HG03439 (cell line): ENCODE data around the gene B4GALT5.
"Not testable (repeated sequence)": the region's sequence is repeated elsewhere in the genome, so short reads cannot be mapped to it uniquely, and the experiment has no call there.

ENCODE experiments used
- ATAC-seq: cut with Tn5 transposase; IDR thresholded peaks from one replicate; pipeline ENCODE4 v1.9.1; 2021; ENCODE audit warnings: mild to moderate bottlenecking, moderate library complexity; ENCODE audit not compliant: unreplicated experiment

Gene B4GALT5, protein sequence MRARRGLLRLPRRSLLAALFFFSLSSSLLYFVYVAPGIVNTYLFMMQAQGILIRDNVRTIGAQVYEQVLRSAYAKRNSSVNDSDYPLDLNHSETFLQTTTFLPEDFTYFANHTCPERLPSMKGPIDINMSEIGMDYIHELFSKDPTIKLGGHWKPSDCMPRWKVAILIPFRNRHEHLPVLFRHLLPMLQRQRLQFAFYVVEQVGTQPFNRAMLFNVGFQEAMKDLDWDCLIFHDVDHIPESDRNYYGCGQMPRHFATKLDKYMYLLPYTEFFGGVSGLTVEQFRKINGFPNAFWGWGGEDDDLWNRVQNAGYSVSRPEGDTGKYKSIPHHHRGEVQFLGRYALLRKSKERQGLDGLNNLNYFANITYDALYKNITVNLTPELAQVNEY

DNA sequence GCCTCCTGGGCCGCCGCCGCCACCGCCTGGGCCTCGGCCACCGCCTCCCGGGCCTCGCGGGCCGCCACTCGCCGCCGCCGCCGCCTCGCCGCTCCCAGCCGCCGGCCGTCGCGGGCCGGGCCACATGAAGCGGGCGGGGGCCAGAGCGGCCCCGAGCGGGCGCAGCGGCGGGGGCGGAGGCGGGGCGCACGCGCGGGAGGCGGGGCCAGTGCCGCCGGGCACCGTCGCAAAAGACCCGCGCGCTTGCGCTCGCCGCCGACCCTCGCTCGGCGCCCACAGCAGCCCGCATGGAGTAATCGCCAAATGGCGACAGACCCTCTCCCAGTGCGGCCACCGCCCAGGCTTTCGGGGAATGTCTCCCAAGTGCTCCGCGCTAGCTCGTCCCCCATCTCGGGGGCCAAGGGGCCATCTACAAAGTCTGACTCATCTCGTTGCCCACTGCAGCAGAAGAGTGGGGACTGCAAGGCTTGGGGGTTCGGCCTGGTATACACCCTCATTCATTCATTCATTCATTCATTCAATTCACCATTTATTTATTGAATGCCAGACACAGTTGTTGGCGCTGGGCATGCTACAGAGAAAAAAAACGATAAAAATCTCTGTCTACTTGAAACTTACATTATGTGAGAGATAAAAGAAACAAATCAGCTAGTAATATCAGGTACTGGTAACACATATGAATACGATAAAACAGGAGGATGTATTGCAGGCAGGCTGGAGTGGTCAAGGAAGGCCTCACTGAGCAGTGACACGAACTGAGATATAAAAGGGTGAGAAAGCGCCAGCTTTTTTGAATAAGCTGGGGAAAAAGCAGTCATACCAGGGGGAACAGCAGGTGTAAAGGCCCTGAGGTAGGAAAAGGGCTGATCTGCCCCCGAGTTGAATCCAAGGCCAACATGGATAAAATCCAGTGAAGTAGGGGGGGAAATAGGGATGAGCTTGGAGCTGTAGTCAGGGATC is at the start of gene B4GALT5:
TSS of gene B4GALT5 (minus strand) at position 126 of the 960 bp plus-strand sequence. CDS start 188 bp downstream, outside the sequence.
- ATAC-seq = peak; percentile 69

DNA sequence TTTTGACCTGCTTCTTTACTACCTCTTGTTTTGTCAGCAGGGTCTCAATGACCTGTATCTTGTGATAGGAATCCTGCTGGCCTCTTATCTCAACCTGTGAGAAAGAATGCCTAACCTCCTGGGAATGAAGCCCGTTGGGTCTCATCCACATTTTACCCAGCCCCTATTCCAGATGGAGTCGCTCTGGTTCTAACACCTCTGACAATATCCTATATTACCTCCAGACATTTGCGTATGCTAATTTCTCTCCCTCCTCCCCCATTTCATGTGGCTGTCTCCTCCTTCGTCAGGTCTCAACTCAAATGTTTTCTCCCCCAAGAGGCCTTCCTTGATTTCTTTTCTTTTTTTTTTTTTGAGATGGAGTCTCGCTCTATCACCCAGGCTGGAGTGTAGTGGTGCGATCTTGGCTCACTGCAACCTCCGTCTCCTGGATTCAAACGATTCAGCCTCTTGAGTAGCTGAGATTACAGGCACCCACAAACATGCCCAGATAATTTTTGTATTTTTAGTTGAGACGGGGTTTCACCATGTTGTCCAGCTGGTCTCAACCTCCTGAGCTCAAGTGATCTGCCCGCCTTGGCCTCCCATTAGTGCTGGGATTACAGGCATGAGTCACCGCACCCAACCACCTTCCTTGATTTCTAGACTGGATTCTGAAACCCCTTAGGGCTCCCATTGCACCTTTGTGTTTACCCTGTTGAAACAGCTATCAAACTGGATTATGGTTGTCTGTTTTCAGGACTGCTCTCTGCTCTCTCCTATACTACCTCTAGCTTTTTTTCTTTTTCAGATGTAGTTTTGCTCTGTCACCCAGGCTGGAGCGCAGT is 49.5 kb upstream of the B4GALT5 start:
- no peak for ATAC-seq

DNA sequence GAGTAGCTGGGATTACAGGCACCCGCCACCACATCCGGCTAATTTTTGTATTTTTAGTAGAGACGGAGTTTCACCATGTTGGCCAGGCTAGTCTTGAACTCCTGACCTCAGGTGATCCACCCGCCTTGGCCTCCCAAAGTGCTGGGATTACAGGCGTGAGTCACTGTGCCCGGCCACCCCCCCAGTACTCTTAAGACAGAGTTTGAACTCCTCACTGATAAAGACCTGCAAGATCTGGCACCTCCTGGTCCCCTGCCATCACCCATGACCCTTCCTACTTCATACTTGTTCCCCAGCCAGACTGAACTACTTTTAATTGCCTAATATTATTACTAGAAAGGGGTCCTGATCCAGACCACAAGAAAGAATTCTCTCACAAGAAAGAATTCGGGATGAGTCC is 48.2 kb upstream of the B4GALT5 start:
- ATAC-seq = not testable (repeated sequence)

DNA sequence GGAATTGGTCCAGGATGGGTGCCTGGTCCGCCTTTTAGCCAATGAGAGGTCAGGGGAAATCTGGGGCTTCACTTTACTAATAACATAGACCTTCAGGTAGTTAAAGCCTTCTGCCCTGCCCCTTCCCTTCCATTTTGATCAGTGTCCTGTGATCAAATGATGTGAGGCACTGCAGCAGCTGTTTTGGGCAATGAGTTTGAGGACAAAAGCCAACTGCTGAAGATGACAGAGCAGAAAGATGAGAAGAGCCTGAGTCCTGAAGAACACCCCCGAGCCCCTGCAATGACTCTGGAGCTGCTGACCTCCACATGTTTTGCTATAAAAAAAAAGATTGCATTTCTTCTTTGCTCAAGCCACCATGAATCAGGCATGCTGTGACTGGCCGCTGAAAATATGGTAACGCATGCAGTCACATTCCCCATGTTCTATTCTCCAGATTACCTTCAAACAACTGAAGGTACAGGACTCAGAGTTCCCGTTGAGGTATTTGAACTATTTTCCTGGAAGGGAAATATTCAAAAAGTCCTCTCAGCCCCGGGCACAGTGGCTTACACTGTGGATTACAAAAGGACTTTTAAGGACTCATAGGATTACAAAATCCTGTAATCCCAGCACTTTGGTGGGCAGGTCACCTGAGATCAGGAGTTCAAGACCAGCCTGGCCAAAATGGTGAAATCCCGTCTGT is 45.7 kb upstream of the B4GALT5 start:
- ATAC-seq = no peak

DNA sequence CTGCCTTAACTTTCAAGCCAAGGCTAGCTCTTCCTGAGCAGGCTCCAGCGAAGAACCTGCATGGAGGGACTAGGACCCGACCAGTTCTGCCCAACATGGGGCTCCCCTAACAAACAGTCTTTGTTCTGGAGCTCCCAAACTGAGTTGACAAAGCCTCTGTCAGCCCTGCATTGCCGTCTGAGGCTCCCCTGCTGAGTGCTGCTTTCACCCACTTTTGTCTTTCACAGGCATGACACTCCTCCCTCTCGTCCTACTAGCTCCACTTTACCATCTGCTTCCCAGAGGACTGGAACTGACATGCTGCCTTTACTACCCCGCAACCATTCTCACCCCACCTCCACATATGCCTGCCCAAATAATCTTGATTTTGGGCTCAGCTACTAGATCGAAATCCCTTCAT is 45.1 kb upstream of the B4GALT5 start:
- no peak for ATAC-seq

DNA sequence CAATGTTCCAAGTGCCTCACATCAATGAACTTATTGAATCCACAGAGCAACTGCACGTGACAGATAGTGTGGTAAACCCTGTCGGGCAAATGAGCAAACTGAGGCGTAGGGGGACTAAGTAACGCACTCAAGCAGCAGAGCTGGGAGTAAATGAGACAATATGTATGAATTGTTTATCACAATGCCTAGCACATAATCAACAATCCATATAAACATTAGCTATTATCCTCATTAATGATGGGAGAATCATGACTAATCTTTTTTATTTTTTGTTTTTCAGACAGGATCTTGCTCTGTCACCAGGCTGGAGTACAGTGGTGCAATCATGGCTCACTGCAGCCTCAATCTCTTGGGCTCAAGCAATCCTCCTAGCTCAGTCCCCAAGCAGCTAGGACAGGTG is 43.9 kb upstream of the B4GALT5 start:
- no peak for ATAC-seq

DNA sequence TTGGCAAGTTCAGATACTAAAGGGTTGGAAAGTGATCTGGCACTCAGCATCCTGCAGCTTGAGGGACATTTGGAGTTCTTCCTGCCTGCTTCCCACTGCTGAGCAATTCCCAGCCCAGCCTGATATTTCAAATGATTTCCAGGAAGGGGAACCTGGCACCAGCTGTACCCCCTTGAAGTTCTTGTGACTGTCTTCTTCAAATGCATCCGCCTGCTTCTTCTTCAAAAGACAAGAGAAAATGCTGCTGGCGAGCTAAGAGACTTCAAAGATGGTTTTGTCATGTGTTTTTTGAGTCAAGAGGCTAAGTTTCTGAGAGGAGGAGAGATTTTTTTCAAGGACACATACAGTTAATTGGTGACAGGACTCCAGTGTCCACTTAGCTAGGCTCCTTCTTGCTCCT is 42.6 kb upstream of the B4GALT5 start:
- no peak for ATAC-seq

DNA sequence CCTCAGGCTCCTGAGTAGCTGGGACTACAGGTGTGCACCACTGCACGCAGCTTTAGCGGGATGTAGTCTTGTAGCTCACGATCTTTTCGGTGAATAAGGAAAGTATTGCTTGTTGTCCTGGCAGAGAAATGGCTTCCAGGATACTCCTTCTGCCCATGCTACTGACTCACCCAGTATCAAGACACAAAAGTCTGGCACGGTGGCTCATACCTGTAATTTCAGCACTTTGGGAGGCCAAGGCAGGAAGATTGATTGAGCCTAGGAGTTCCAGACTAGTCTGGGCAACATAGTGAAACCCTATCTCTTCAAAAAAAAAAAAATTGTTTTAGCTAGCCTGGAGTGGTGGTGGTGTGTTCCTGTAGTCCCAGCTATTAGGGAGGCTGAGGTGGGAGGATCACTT is 40.9 kb upstream of the B4GALT5 start:
- ATAC-seq = no peak

DNA sequence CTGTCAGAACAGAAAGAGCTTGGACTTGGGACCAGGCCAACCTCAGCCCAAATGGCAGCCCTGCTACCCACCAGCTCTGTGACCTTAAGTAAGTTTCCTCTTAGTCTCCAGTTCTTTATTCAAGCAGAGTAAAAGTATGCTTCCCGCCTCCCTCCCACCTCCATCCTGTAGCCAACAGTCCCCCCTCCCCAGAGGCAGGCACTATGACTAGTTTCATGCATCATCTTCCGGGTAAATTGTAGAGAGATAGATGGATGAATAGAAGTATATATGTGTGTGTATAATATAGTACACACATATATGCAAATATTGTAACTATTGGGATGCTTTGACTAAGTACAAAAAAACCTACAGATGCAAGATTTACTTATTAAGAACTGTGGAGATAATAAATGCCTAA is 39.5 kb upstream of the B4GALT5 start:
- no peak for ATAC-seq

DNA sequence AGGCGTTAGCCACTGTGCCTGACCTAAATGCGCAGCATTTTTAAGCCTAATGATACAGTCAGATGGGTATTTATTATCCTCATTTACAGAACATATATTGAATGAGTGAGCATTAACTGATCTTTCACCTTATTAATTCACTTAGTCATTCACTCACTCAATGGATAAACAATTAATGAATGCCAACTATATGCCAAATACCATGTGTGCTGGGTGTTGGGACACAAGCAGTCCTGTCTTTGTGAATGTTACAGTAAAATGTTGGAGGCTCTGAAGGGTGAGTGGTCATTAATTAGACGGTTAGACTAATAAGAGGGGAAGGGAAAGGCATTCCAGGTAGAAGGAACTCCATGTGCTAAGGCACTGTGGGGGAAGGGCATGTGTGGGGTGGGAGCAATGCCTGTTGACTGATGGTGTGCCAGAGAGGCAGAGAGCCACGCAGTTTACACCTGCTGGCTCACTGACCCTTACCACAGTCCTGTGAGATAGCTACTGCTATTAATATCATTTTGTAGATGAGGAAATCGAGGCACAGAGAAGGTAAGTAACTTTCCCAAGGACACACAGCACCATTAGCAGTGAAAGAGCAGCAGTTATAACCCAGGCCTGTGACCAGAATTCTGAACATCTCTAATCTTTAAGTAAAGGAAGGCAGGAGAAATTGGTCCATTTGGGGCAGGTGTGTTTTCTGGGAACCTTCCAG is 38.7 kb upstream of the B4GALT5 start:
- ATAC-seq = no peak

DNA sequence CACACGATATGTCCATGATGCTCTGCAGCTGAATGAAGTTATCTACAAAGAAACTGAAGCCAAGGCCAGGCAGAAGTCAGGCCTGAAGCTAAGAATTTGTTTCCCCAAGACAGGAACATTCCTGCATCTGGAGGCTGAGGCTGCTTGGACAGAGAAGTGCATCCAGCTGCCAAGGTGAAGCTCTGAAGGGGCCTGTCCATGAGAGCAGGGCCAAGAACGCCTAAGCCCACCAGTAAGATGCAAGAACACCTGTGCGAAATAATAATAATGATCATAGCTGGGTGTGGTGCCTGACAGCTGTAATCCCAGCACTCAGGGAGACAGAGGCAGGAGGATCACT is 37.7 kb upstream of the B4GALT5 start:
- no peak for ATAC-seq

DNA sequence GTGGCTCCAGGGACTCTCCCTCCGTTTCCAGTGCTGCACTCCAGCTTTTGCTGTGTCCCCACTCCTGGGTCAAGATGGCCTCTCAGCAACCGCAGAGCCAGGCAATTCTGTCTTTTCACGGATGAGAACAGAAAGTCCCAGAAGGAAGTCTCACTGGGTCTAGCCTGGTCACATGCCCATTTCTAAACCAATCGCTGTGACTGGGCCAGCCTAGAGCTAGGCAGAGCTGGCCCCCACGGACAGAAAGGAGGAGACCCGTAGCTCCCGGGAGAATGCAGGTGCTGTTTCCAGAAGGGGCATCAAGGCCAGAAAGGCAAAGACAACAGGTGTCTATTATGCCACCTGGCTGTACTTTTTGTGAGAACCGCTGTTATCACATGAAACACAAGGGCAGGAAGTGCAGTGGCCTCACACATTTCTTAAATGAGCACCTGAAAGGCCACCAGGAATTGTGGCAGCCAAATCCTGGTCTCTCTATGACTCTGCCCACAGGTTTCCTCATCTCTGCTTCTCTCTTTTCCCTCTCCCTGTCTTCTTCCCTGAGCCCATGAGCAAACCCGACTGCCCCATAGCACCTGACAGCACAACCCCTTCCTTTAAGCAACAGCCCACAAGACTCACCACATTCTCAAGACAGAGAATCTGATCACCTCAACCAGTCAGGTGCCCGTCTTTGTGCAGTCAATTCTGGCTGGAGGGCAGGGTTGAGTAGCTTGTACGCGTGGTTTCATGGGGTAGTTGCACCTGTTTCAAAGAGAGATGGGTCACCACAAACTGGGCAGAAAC is 37.1 kb upstream of the B4GALT5 start:
- ATAC-seq = peak; percentile 73

DNA sequence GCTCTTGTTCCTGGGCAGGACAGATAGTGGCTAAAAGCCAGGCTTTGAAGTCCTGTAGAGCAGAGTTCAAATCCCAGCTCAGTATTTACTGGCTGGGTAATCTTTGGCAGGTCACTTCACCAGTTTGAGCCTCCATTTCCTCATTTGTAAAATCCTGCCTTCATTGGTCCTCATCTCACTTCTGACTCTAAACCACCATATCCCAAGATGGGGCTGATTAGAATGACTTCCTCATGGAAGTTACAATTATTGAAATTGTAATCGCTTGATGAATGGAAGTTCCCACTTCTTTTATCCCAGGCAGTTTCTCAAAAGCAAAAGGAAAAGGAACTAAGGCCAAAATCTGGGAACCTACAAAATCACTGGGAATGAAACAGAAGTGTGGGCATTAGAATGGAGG is 35.9 kb upstream of the B4GALT5 start:
- ATAC-seq = no peak

DNA sequence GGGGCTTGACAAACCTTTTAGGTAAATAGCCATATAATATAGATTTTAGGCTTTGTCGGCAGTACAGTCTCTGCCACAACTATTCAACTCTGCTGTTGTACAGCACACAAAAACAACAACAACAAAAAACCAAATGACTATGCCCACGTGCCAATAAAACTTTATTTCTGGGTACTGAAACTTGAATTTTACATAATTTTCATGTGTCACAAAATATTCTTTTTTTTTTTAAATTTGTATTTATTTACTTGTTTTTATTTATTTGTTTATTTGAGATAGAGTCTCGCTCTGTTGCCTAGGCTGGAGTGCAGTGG is 34.8 kb upstream of the B4GALT5 start:
- no peak for ATAC-seq

DNA sequence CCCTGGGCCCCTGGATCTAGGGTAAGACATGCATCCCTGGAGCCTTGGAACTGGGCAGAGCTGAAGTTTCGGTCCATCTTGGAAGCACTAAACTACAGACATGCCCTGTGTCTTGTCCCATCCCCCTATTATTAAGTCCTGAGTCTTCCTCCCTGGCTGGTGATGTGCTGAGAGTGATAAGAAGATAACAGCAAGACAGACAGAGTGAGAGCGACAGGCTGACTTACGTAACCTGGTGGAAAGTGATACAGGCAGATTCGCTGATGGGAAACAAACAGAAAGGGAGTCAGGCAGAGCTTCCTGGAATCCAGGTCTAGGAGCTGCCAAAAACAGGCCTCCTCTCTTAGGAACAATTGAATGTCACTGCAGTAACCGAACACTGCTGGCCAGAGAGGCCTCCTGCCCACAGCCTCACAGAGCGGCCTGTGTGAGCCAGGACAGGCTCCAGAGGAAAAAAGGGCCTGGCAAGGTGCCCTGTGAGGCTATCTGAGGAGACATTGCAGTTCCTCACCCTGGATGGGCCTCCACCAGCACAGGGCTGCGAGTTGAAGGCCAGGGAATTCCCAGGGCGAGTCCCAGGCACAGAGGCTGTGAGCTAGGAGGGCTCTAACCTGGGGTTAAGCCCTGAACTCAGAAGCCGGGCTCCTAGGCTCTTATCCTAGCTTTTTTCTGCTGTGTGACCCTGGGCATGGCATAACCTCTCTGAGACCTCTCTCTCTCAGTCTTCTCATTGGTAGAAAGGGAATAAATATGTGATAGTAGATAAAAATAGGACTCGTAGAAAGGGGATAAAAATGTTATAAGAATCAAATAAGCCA is 34.2 kb upstream of the B4GALT5 start:
- no peak for ATAC-seq

DNA sequence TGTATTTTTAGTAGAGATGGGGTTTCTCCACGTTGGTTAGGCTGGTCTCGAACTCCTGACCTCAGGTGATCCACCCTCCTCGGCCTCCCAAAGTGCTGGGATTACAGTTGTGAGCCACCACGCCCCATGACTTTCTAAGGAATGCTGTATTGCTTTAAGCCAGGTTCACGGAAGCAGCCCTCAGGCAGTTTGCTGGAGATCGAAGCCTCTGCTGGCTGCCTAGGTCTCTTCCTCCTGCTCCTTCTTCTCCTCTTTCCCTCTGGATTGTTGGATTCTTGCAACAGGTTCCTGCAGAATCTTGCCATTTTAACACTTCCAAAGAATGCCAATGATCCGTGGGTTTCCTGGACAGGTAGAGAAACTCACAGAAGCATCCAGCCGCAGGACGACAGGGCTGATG is 29.3 kb upstream of the B4GALT5 start:
- no peak for ATAC-seq

DNA sequence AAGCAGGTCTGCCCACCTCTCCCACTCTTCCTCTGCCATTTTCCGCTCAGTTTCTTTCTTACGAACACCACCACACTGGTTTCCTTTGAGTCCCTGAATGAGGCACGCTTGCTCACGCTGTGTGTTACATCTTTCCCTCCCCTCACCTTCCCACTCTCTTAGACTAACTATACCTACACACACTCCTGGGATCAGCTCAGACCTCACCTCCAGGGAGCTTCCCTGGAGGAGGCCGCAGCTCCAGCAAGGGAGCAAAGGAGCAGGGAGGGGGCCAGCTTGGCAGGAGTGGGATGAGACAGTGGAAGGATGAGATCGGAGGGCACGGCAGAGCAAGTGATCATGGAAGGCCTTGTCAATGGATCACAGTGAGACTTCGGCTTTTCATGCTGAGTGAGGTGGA is 28.3 kb upstream of the B4GALT5 start:
- no peak for ATAC-seq

DNA sequence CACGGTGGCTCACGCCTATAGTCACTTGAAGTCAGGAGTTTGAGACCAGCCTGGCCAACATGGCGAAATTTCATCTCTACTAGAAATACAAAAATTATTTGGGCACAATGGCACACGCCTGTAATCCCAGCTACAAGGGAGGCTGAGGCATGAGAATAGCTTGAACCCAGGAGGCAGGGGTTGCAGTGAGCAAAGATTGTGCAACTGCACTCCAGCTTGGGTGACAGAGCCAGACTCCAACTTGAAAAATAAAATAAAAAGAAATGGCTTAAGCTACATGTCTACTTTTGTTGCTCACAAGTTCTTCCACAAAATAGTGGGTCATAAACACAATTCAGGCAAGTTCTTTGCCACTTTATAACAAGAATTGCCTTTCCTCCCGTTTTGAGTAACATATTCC is 27.1 kb upstream of the B4GALT5 start:
- no peak for ATAC-seq

DNA sequence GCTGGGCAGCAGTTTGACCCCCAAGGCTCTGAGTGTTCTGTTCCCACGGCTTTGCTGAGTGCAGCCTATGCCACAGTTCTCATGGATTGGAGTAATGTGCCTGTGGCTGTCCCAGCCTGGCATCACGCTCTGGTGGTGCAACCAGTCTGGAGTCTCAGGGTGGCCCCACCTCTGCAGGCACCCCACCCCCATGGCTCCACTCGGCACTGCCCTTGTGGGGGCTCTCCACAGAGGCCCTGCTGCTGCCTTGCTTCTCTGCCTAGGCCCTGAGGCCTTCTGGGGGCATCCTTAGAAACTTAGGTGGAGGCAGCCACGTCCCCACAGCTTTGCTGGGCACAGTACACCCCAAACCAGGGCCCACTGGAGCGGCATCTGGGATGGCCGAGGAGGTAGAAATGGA is 25.4 kb upstream of the B4GALT5 start:
- ATAC-seq = no peak
